Hypothalamus (tissue), 51 donors: Measurements from ENCODE around the gene GSTM2.
"Not testable (repeated sequence)": the region's sequence is repeated elsewhere in the genome, so short reads cannot be mapped to it uniquely, and the experiment has no call there.

ENCODE experiments used
- DNase-seq, 51 donors: peaks; one replicate each; lab custom pipeline; 2025; lab: John Stamatoyannopoulos, UW

GSTM2 gene

GRCh38 chr1:109711593-109712320 is 43.9 kb downstream of the GSTM2 start, which contains the start of gene GSTM5:
Gene GSTM5, plus strand, starts transcription at chr1:109712251. Its CDS starts 62 bp downstream, at chr1:109712313.
- DNase-seq = not testable (repeated sequence)

DNA sequence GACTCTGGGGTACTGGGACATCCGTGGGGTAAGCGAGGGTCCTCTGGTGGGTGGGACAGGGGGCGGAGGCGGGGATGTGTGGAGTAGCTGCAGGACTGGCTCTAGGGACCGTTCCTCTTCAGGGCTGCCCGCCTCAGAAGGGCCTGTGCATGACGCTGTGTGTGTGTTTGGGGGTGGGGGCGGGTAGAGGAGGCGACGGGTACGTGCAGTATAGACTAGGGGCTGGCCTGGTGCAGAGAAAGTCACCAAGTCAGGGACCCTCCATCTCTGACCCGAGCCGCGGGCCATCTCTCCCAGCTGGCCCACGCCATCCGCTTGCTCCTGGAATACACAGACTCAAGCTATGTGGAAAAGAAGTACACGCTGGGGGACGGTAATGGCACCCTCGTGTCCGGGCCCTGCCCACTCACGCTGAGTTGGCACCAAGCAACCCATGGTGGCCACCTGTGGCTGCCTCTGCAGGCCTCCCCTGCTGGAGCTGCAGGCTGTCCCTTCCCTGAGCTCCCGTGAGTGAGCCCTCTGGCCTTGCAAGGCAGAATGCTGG is 44.5 kb downstream of the GSTM2 start:
- no peak for DNase-seq

DNA sequence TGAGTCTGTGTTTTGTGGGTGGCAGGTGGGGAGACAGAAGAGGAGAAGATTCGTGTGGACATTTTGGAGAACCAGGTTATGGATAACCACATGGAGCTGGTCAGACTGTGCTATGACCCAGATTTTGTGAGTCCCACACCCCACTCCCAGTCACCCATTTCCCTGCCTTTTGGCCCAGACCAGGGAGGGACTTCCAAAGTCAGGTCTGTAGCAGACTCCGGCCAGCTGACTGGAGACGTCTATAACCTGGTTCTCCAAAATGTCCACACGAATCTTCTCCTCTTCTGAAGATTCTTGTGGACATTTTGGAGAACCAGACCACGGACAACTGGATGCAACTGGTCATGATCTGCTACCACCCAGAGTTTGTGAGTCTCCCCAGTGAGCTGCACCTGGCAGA is 45.8 kb downstream of the GSTM2 start:
- DNase-seq = no peak

GRCh38 chr1:109714661-109715372 is 47.0 kb downstream of the GSTM2 start:
- DNase-seq = no peak

GRCh38 chr1:109716121-109716520 is 48.3 kb downstream of the GSTM2 start:
- DNase-seq = no peak

GRCh38 chr1:109716570-109717090 is 48.8 kb downstream of the GSTM2 start:
- DNase-seq = no peak

DNA sequence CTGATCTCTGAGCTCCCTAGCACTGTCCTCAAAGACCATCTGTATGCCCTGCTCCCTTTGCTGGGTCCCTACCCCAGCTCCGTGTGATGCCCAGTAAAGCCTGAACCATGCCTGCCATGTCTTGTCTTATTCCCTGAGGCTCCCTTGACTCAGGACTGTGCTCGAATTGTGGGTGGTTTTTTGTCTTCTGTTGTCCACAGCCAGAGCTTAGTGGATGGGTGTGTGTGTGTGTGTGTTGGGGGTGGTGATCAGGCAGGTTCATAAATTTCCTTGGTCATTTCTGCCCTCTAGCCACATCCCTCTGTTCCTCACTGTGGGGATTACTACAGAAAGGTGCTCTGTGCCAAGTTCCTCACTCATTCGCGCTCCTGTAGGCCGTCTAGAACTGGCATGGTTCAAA is 49.9 kb downstream of the GSTM2 start:
- DNase-seq = no peak

- no peak for DNase-seq
Observed at GRCh38 chr1:109718495-109718894, 50.6 kb downstream of the GSTM2 start.

DNA sequence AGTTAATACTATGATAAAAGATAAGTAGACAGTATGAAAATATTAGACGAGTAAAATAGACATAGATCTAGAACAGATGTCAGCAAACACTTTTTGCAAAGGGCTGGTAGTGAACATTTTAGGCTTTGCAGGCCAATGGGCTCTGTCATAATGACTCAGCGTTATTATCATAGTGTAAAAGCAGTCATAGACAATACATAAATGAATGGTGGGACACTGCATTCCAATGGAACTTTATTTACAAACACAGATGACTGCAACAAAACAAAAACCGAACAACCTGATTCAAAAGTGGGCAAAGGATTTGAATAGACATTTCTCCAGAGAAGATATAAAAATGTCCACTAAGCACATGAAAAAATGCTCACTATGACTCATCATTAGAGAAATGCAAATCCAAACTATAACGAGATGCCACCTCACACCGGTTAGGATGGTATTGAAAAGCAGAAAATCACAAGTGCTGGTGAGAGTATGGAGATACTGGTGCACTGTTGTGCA is 51.5 kb downstream of the GSTM2 start:
- no peak for DNase-seq

DNA sequence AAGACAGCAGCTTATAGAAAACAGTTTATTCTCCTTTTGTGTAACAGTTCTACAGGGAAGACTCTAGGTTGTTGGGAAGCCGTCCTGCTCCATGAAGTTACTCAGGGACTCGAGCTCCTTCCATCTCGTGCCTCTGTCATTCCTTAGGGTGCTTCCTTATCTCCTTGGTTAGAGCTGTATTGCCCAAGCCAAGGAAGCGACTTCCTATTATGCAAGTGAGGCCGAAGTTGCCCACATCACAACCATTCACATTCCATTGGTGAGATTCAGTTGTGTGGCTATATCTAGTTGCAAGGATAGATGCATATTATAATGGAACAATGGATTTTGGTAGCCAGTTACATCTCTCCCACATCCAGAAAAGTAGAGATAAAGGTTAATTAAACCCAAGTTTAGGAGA is 53.2 kb downstream of the GSTM2 start:
- no peak for DNase-seq

DNA sequence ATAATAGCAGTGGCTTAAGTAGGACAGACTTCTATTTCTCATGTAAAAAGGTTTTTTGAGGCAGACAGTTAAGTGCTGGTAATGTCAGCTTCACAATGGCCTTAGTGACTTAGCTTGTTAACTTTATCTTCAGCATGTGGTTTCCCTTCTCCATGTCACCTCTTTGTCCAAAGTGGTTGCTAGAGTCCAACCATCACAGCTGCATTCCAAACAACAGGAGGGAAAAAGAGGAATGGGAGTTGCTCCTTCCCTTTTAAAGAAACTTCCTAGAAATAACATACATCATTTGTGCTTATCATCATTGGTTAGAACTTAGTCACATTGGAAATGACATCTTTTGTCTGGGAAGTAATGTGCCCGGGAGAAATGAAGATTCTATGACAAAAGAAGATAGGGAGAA is 54.1 kb downstream of the GSTM2 start:
- no peak for DNase-seq

DNA sequence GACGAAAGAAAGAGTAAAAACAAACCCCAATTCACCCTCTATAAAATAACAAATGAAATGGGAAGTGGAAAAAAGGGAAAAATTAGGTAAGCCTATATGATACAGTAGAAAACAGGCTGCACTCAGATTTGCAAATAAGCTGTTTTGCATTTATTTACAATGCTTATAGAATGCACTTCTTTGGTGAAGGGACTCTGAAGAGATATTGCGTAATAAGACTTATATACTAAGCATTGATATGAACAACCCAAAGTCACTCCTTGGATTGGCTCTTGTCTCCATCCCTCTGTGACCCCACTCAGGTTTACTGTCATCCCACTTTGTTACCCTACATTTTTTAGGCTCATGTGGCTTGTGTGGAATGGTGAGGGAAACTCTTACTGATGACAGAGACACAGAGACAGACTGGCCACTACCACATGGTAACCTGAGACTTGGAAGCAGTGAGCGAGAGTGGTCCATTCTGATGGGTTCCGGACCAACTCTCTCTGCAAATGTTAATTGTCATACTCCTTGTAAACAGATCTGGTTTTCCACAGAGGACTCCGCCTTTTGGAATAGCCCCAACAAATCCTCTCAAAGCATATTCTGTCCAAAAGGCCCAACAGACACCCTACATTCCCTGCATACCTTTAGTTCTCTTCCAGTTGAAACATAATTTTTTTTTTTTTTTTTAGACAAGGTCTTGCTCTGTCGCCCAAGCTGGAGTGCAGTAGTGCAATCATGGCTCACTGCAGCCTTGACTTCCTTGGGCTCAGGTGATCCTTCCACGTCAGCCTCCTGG is 55.2 kb downstream of the GSTM2 start:
- no peak for DNase-seq
